Measurements from ENCODE around the gene SAPCD2.

The SAPCD2 gene

DNA sequence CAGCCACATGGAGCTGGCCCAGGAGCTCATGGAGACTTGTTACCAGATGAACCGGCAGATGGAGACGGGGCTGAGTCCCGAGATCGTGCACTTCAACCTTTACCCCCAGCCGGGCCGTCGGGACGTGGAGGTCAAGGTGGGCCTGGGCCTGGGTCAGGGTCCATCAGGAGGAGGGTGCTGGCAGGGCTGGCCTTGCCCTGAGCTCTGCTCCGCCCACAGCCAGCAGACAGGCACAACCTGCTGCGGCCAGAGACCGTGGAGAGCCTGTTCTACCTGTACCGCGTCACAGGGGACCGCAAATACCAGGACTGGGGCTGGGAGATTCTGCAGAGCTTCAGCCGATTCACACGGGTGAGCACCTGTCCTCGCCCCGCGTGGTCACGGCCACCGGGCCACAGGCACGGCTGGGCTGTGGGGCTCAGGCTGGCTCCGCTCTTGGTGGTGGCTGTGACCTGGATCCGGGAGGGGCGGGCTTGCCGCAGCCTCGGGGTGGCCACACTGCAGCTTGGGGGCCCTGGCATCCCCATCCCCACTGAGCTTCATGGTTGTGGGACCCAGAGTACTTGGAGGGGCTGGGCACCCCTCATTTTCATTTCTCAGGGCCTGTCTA, 37.1 kb upstream of the SAPCD2 start:
- DNase-seq, result no peak

DNA sequence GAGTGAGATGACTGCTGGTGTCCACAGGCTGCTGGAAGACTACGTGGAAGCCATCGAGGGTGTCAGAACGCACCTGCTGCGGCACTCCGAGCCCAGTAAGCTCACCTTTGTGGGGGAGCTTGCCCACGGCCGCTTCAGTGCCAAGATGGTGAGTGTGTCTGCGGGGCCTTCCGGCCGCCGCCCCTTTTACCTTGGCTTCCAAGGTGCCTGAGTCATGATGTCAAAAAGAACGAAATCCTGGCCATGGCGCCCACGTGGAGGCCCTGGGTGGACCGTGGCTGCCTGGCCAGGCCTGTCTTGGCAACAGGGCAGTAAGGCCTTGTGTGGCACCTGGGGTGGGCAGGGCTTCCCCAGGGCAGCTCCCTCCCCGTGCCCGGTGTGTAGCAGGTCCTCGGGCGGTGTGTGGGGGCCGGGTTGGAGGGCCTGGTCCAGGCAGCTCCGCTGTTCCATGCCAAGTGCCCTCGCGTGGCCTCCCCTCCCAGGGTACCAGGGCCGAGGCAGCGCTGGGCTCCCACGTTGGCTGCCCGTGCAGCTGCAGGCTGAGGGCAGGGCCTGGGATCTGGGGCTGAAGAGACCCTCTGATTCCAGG, 36.4 kb upstream of the SAPCD2 start:
- DNase-seq, result no peak

DNA sequence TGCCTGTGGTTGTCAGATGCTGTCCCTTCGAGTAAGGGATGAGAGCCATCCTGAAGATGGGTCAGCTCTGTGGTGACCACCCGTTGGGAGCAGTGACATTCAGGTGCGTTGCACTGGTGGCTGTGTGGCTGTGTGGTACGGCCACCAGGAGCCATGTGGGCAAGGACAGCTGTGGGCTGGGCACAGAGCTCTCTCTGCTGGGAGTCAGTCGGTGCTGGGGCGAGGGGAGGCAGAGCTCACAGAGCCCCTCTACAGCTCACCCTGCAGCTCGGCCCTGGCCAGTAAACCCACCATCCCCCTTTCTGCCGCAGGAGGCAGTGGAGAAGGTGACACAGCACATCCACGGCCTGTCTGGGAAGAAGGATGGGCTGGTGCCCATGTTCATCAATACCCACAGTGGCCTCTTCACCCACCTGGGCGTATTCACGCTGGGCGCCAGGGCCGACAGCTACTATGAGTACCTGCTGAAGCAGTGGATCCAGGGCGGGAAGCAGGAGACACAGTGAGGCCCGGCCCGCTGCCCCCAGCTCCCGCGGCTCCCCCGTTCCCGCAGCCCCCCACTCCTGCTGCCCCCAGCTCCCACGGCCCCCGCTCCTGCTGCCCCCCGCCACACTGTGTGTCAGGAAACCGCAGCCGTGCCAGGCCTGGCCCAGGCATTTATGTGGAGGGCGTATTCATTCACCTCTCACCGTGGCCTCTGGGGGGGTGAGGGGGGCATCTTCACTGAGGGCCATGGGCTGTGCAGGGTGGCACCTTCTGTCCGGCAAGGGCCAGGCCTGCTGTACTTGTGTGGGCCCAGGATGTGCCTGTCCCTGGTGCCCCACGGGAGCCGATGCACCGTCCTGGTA, 35.7 kb upstream of the SAPCD2 start:
- DNase-seq, result no peak

DNA sequence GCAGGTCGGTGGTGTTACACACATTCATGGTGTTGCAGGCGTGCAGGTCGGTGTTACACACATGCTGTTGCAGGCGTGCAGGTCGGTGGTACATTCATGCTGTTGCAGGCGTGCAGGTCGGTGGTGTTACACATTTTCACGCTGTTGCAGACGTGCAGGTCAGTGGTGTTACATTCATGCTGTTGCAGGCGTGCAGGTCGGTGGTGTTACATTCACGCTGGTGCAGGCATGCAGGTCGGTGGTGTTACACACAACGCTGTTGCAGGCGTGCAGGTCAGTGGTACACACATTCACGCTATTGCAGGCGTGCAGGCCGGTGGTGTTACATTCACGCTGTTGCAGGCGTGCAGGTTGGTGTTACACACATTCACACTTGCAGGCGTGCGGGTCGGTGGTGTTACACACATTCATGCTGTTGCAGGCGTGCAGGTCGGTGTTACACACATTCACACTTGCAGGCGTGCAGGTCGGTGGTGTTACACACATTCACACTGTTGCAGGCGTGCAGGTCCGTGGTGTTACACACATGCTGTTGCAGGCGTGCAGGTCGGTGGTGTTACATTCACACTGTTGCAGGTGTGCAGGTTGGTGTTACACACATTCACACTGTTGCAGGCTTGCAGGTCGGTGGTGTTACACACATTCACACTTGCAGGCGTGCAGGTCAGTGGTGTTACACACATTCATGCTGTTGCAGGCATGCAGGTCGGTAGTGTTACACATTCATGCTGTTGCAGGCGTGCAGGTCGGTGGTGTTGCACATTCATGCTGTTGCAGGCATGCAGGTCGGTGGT, 33.0 kb upstream of the SAPCD2 start:
- no peak for DNase-seq

DNA sequence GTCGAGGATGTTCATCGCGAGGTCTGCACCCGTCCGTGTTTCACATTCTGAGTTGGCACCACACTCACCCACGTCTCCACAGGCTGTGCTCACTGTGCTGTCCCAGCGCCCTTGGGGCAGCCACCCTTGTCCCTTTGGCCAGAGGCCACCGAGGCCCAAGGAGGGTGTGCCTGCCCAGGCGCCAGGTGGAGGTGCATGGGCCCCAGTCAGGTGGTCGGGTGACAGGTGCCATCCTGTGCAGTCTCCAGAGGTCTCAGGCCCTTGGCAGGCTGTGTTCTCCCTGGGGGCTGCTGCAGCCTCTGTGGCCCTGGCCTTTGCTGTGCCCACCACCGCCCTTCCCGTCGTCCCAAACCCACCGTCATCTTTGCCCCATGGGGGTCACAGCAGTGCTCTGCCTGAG, 28.9 kb upstream of the SAPCD2 start:
- no peak for DNase-seq

DNA sequence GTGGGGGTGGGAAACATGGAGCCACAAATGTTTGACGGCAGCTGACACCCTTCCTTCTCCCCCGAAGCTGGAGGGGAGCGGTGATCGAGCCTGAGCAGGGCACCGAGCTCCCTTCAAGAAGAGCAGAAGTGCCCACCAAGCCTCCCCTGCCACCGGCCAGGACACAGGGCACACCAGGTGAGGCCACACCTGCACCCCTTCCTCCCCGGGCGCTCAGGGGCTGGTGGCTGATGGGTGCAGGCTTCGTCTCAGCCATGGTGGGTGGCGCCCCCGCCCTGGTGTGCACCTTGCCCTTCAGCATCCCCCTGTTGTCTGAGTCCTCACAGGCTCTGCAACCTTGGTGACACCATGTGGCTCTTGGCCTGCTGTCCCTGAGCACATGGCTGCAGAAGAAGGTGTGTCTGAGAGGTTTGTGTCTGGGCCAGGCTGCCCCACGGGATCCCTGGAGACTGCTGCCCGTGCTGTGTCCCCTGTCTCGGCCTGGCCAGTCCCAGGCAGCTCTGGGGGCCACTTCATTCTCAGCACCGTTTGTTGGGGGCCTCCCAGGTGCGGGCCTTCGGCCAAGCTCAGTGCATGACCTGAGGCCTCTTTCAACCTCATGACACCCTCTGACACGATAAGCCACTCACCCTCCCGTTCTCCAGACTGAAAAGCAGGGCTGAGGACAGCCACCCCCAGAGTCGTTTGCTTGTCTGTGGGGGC, 27.6 kb upstream of the SAPCD2 start:
- DNase-seq, result no peak

DNA sequence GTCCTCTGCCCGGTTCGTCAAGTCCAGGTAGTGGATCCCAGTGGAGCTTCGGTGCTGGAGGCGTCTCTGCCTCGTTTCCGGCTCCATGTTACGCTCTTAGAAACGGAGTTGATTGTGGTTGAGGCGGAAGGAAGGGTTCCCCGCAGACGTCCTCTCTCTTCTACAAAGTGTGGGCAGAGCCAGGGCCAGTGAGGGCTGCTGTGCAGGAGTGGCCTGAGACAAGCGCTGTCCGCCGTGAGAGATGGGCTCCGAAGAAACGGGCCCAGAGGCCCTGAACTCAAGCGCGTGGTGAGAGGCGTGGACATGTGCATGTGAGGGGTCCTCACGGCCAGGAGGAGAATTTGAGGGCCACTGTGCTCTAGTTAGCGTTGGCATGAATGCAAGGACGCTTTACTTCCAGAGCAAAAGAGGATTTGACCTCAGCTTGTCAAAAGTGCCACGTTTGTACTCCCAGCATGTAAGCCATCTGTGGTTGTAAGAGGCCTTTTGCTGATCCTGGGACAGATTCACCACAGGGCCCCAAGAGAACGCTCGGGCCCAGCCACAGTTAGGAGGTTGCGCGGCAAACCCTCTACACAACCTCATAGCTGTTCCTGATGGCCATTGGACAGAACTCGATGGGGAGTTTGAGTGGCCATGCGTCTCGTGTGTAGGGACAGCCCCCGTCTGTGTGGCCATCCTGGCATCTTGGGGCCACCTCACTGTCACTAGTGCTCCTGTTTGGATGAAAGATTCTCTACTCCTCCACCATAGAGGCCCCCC, 26.6 kb upstream of the SAPCD2 start:
- DNase-seq, result no peak

DNA sequence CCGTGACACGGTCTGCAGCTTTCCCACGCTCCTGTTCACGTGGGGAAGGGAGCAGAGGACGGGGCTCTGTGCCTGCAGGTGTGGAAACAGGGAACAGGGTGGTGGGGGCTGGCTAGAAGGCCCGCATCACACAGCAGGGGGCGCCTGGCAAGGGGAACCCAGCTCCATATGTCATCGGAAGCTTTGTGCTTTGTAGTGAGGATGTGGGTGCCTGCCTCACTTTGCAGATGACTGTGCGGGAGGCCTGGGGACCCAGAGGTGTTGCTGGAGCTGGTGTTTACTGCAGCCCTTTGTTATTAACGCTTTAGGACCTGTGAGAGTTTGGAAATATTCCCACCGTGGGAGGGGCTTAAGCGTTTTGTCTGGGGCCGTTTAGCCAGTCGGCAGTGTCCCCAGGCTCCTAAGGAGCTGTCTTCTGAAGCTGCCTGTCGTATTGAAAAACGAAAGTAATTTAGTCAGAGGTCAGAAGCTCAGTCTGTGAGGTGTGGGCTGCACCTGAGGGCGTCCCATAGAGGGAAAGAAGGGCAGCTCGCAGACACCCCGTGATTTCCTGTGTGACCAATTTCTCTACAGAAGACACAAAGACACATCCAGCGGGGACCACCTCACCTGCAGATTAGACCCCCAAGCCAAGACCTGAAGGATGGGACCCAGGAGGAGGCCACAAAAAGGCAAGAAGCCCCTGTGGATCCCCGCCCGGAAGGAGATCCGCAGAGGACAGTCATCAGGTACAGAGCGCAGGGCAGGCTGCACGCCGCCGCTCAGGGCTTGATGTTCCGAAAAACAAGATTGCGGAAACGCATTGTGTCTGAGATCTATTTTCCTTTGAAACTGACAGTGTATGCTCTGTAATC, 25.5 kb upstream of the SAPCD2 start:
- peak; percentile 92 for DNase-seq

DNA sequence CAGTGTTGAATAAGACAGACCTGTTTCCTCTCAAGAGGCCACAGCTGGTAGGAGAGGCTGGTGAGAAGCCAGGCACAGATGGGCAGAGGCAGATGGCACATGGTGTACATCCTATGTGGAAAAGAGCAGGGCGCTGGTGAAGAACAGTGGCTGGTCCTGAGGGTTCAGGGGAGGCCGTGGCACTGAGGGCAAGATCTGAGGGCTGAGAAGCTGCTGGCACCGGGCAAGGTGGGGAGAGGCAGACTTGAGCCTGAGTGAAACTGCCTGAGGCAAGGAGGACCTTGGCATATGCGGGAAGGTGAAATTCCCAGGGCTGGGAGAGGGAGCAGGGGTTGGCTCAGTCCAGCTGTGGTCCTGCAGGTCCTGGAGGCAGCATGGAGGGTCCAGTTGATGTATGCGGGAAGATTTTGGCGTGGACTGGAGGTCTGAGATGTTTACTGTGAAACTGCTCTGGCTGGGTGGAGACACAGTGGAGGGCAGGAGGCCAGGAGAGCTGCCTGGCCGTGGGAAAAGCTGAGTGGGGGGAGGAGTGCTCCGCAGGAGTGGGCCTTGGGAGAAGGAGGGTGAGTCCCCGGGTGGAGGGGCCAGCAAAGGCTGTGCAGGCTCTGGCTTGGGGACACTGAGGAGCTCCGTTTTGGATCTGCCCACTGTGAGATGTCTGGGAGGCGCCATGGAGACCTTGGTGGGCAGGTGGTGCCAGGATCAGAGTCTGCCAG, 19.0 kb upstream of the SAPCD2 start:
- DNase-seq, result no peak

DNA sequence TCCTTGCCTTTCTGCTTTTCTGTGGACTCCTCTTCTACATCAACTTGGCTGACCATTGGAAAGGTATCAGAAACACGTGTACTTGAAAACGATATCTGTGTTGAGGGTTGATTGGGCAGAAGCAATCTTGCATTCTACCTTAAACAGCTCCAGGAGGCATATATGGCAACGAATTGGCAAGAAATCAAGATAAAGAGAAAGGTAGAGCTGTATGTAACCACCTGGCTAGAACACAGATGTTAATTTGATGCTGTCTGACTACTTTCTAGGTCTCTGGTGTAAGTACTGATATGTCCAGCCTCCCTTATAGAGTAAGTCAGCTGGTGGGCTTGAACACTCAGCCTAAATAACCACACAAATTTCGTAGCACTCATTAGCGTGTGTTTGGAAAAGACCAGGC, 17.8 kb upstream of the SAPCD2 start:
- no peak for DNase-seq

DNA sequence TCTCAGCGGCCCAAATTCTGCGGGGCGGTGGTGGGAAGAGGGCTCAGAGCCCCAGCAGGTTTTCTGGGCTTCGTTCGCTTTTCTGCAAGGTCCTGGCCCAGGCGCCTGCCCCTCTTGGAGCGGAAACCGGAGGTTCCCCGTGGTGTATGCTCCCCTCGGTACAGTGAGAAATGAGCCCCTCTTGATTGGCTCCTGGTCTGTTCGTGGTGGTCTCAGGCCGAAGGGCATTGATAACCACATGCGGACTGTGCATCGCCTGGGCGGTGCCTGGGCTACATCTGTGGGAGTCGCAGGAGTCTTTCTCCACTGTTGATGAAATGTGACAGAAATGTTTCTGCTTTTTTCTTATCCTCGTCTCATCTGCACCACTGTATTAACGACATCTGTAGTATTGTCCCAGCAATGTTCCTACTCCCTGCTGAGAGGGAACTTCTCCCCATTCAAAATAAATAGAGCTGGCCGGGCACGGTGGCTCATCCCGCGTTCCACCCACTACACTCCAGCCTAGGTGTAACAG, 17.1 kb upstream of the SAPCD2 start:
- peak; percentile 24 for DNase-seq

DNA sequence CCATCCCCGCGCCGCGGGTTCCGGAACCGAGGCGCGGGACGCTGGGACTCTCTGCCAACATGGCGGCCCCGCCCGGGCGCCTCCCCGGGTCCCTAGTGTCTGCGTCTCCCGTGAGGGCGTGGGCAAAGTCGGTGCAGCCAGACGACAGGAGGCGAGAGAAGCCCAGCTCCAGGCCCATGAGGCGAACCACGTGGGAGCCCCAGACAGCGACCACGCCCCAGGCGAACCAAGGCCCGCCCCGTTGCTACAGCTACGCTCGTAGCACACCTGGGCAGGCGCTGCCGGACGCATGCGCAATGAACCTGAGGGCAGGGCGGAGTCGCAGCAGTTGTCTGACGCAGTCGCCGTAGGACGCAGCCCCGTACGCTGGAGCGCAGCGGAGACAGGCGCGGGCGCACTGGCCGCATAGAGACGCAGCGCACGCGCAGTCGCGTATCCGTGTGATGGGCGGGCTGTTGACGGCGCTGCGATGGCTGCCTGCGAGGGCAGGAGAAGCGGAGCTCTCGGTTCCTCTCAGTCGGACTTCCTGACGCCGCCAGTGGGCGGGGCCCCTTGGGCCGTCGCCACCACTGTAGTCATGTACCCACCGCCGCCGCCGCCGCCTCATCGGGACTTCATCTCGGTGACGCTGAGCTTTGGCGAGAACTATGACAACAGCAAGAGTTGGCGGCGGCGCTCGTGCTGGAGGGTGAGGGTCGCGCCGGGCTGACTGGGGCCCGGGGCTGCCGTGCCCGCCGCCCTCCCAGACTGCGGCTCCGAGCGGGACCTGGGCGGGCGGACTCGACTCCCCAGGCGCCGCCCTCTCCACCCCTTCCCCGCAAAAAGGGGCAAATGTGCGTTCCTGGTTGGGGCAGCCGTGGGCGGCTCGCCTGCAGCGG, 16.4 kb upstream of the SAPCD2 start, which contains the start of gene MAN1B1:
TSS of gene MAN1B1 (plus strand) at position 455 of the 878 bp plus-strand sequence. CDS start at position 470, 15 bp downstream.
- peak; percentile 100 for DNase-seq

DNA sequence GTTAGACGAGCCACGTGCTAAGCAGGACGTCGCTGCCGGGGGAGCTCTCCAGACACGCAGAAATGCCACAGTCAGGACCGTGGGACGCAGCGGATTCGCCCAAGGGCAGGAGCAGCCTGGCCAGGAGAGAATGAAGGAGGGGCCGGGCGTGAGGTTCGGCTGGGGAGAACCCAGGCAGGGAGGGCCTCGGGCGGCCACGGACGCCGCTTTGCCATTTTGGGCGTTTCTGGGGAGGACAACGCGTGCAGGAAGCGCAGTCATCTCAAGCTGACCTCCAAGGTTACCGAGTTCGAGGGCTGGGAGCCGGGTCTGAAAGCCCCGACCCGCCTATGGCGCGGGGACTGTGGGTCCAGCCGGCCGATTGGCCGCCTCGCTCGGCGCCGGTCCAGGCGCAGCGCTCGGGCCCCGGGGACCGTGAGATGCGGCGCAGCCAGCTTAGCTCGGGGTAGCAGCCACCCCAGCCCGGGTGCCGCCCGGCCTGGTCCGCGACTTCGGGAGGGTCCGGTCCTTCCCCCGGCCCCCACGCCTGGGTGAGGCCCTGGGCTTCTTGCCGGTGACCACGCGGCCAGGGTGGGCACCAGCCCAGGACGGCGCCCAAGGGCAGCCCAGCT, 15.7 kb upstream of the SAPCD2 start:
- DNase-seq, result peak; percentile 43

DNA sequence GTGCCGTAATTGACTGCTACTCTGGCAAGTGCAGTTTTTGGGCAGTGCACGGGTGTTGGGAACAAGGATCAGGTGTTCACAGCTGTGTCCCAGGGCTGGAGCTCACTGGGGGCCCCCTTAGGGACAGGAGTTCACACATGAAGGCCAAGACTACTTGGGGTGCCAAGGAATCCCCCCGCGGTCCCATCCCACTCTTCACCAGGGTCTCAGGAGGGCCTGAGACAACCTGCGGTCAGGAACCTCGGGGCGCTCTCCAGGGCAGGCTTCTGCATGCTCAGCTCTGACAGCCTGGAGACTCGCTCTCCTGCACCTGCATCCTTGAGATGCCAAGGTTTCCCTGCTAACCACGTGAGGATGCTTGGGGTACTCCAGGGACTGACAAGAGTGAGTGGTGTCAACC, 14.2 kb upstream of the SAPCD2 start:
- DNase-seq, result no peak

DNA sequence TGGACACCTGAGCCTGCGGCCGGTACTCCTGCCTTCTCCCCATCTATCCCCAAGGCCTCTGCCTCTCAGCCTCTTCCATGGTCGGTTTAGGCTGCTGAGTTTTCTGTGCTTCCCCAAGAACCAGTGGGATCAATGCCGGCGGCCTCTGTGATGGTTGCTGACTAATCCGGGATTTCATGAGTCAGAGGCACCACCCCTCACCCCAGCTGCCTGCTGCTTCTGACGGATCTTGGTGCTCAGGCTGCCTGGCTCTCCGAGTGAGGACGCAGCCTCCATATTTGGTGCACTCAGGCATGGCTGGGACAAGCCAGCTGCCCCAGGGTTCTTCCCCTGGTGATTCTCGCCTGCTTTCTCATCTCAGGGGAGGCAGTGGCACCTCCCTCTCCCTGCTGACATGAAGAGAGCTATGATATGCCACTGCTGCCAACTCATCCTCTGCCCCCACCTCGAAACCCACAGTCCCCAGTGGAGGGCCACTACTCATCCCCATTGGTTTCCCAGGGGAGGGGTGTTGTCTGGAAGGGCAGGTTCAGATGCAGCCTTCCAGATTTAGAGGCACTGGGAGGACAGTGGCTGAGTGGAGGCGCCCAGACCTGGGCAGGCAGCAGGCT, 13.1 kb upstream of the SAPCD2 start:
- peak; percentile 36 for DNase-seq

DNA sequence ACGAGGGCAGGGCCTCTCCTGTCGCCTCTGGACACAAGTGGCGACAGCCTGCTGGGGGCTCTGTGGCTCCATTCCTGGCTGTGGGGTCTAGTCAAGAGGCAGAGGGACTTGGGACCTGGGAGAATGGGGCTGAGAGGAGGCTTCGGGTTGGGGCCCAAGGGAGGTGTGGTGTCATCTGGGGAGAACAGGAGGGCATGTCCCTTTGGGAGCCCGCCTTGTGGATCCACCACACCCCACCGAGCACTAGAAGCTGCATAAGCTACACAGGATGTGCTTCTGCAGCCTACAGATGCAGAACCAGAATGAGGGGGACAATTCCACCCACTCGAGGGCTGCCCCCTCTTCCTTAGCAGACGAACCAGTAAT, 12.6 kb upstream of the SAPCD2 start:
- no peak for DNase-seq

DNA sequence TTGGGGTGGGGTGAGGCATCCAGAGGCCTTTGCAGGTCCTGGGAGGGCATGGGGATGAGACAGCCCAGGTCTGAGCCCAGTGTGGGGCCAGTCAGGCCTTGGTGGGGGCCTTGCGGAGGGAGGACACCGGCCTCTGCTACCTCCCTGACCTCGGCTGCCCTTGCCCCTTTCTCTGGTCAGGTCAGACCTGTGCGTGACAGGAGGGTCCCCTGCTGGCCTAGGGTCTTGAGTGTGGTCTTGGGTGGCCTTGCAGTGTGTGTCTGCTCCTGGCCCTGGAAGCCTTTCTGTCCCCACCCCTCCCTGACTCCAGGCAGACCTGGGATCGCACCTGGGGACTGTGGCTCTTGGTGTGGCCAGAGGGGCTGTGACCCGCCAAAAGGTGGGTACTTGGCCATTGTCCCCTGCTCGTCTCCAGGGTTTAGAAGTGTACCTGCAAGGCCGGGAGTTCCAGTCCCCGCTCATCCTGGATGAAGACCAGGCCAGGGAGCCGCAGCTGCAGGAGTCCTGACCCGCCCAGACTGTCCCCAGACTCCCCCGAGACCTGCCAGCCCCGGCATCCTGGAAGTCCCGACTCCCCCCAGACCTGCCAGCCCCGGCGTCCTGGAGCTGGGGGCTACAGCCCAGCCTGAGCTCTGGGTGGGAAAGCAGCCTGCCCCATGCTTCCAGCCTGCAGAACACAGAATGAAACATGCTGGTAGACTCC, 12.0 kb upstream of the SAPCD2 start:
- no peak for DNase-seq
